Epithelial cell of esophagus (primary cell): ENCODE results near the gene PPP1R8.
"Not testable (repeated sequence)": the region's sequence is repeated elsewhere in the genome, so short reads cannot be mapped to it uniquely, and the experiment has no call there.

ENCODE experiments used
- DNase-seq: peaks from one replicate; pipeline ENCODE4 v3.0.0; 2010; ENCODE audit warnings: low read depth
- H3K4me3 ChIP-seq: 2 replicates; pipeline ENCODE4 v1.5.1; 2011; ENCODE audit warnings: mild to moderate bottlenecking, low read length, control low read depth
- CTCF ChIP-seq: IDR thresholded peaks from 2 replicates; pipeline ENCODE4 v1.5.1; 2011; ENCODE audit warnings: low read depth, mild to moderate bottlenecking, low read length, control low read depth, inconsistent platforms; ENCODE audit not compliant: insufficient read depth; ENCODE audit errors: missing control alignments

The PPP1R8 gene

DNA sequence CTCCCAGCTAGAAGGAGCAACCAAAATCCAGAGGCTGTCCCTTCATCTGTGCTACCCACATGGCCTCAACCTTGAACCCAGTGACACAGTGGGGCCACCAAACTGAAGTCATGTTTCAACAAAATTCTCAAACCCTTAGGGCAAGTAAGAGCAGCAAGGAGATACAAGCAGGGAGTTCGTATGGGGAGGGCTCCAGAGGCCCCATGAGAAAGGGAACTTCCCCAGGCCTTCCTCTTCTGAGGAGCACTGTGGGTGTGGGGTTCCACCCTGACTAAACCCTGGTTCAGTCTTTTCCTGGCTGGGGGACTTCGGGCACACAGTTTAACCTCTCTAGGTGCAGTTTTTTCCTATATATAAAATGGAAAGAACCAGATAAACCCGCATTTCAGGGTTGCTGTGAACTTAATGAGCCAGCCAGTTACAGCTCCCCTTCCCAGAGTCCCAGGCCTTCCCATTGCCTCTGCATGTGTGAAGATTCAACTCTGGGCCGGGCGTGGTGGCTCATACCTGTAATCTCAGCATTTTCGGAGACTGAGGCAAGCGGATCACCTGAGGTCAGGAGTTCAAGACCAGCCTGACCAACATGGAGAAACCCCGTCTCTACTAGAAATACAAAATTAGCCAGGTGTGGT lies 33.8 kb downstream of the PPP1R8 start:
- no peak overlapping the region for H3K4me3 ChIP-seq
- peak; percentile 82 for DNase-seq
- TF ChIP-seq CTCF = no peak

- no peak overlapping the region for H3K4me3 ChIP-seq
- TF ChIP-seq CTCF = no peak
- DNase-seq = no peak
Observed at GRCh38 chr1:27865821-27866220, 35.2 kb downstream of the PPP1R8 start.

DNA sequence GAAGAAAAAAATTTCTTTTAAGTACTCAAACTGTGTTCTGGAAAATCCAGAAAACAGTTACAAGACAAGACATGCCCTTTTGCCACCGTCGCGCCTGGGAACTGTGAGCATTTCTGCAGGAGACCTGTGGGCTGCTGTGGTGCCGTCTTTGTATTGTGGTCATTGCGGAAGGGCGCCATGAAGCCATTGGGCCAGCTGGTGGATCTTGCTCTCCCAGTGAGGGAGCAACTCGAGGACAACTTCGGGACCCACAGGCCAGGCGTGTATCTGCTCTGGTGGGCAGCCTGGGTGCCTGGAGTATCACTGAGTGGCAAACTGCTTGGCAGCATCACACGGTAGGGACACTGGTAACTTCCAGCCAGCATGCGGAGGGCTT lies 38.0 kb downstream of the PPP1R8 start:
- no peak overlapping the region for H3K4me3 ChIP-seq
- no peak for TF ChIP-seq CTCF
- peak; percentile 61 for DNase-seq

GRCh38 chr1:27868932-27869718 lies 38.5 kb downstream of the PPP1R8 start:
- no peak overlapping the region for H3K4me3 ChIP-seq
- no peak for DNase-seq
- no peak for TF ChIP-seq CTCF

DNA sequence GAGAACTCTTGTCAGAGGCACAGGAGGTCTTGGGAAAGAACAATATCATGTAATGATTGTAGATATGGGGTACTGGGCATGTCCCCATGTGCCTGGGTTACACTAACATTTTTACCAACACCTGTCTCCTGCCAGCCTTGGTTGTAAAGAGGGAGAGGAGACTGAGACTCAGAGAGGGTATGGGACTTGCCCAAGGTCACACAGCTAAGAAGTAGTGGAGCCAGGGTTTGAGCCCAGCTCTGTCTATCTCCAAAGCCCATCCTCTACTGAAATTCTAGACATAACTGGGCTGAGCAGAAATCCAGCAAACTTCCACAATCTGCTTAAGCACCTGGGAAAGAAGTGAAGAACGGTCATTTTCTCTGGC lies 39.1 kb downstream of the PPP1R8 start:
- TF ChIP-seq CTCF = no peak
- no peak for DNase-seq
- H3K4me3 ChIP-seq = no peak overlapping the region

- H3K4me3 ChIP-seq, DNase-seq: not testable (repeated sequence)
Observed at GRCh38 chr1:27871076-27871475, 40.5 kb downstream of the PPP1R8 start.

DNA sequence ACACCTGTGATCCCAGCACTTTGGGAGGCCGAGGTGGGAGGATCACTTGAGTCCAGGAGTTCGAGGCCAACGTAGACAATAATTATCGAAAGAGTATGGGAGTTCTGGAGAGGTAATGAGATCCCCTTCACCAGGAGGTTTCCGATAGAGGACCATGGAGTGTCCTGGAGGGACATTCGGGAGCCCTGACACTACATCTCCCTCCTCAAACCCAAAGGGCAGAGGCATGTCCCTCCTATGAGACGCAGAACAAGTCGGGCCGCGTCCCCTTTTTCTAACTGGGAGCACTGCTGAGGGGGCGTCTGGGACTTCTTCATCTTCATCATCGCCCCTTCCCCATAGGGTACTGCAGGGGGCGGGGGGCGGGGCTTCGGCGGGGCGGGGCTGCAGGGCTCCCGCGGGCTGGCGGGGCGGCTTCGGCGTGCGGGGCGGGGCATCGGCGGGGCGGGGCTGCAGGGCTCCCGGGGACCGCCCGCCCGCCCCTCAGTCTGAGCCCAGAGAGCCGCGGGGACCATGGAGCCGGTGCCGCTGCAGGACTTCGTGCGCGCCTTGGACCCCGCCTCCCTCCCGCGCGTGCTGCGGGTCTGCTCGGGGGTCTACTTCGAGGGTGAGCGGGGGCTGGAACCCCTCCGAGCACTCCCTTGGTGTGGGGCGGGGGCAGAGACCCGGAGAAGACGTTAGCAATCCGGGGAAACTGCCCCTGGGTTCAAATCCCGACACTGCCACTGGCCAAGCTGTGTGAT lies 41.6 kb downstream of the PPP1R8 start, which contains the start of gene THEMIS2:
THEMIS2 (plus strand) TSS at position 486 of the 743 bp plus-strand sequence; CDS start at position 514, 28 bp downstream.
- H3K4me3 ChIP-seq = peak within 1 kb of the TSS; percentile 61
- DNase-seq = peak; percentile 60
- TF ChIP-seq CTCF = no peak
